GM21526 (cell line): ENCODE results near the gene GRK7.
A peak's percentile ranks its signal among the peaks of the same experiment; 100 is the strongest.
"Not testable (repeated sequence)": the region's sequence is repeated elsewhere in the genome, so short reads cannot be mapped to it uniquely, and the experiment has no call there.

Source experiments
- ATAC-seq: cut with Tn5 transposase; IDR thresholded peaks from one replicate; pipeline ENCODE4 v1.9.1; 2021; ENCODE audit warnings: moderate library complexity; ENCODE audit not compliant: unreplicated experiment, low FRiP score

The GRK7 gene

GRCh38 chr3:141793476-141794260 lies 30.5 kb downstream of the GRK7 start:
- no peak for ATAC-seq

- no peak for ATAC-seq
These were observed 32.1 kb downstream of the GRK7 start for GRCh38 chr3:141795276-141795675.

- ATAC-seq, result no peak
These were observed 32.5 kb downstream of the GRK7 start for GRCh38 chr3:141795741-141796080.

GRCh38 chr3:141796081-141796888 lies 33.1 kb downstream of the GRK7 start:
- ATAC-seq, result peak; percentile 97

GRCh38 chr3:141796889-141797781 lies 33.9 kb downstream of the GRK7 start:
- no peak for ATAC-seq

GRCh38 chr3:141797819-141798447 lies 34.7 kb downstream of the GRK7 start:
- ATAC-seq, result no peak

- ATAC-seq, result no peak
These were observed 35.2 kb downstream of the GRK7 start for GRCh38 chr3:141798448-141798845.

GRCh38 chr3:141802316-141803077 lies 39.3 kb downstream of the GRK7 start:
- no peak for ATAC-seq

- not testable (repeated sequence) for ATAC-seq
These were observed 40.3 kb downstream of the GRK7 start for GRCh38 chr3:141803538-141803937.

- ATAC-seq, result no peak
These were observed 41.2 kb downstream of the GRK7 start for GRCh38 chr3:141804447-141804777.

- ATAC-seq, result no peak
These were observed 41.8 kb downstream of the GRK7 start for GRCh38 chr3:141804778-141805639.

- ATAC-seq, result no peak
These were observed 44.2 kb downstream of the GRK7 start for GRCh38 chr3:141807277-141808033.

- no peak for ATAC-seq
These were observed 45.4 kb downstream of the GRK7 start for GRCh38 chr3:141808586-141808985.

- ATAC-seq, result no peak
These were observed 47.0 kb downstream of the GRK7 start for GRCh38 chr3:141810161-141810560.

- ATAC-seq, result no peak
These were observed 48.1 kb downstream of the GRK7 start for GRCh38 chr3:141811348-141811747.

- no peak for ATAC-seq
These were observed 48.9 kb downstream of the GRK7 start for GRCh38 chr3:141812084-141812483.

GRCh38 chr3:141812586-141812985 lies 49.4 kb downstream of the GRK7 start:
- ATAC-seq, result no peak
